Smooth muscle cell (in vitro differentiated cells): ENCODE results near the gene MEG3. TPM values are rescaled to one million over a fixed set of nuclear protein-coding genes. Genes with fewer than 3 reads are reported as not detected.

Source experiments
- DNase-seq: peaks from one replicate; lab custom pipeline; 2025; ENCODE audit not compliant: unreplicated experiment; lab: John Stamatoyannopoulos, UW
- H2AFZ ChIP-seq: fragments of 200-600 bp; sonication (generic); 2 replicates; pipeline ENCODE4 v1.6.0; 2016; ENCODE audit warnings: antibody characterized with exemption, low read depth, mild to moderate bottlenecking
- H3F3A ChIP-seq: fragments of 200-600 bp; sonication (generic); 2 replicates; pipeline ENCODE4 v1.6.0; 2017; ENCODE audit warnings: antibody characterized with exemption, low read depth
- H3K27ac ChIP-seq: fragments of 200-600 bp; sonication (generic); 2 replicates; pipeline ENCODE4 v1.5.1; 2016; ENCODE audit warnings: low read depth, mild to moderate bottlenecking
- H3K27me3 ChIP-seq: fragments of 200-600 bp; sonication (generic); 2 replicates; pipeline ENCODE4 v1.6.1; 2016; ENCODE audit warnings: low read depth, mild to moderate bottlenecking
- H3K36me3 ChIP-seq: fragments of 200-600 bp; sonication (generic); 2 replicates; pipeline ENCODE4 v1.5.1; 2016; ENCODE audit warnings: low read depth
- H3K4me1 ChIP-seq: fragments of 200-600 bp; sonication (generic); 2 replicates; pipeline ENCODE4 v1.5.1; 2016; ENCODE audit warnings: low read depth
- H3K4me2 ChIP-seq: fragments of 200-600 bp; sonication (generic); 2 replicates; pipeline ENCODE4 v1.6.0; 2016; ENCODE audit warnings: mild to moderate bottlenecking
- H3K4me3 ChIP-seq: fragments of 200-600 bp; sonication (generic); 2 replicates; pipeline ENCODE4 v1.5.1; 2016; ENCODE audit warnings: mild to moderate bottlenecking
- H3K79me2 ChIP-seq: fragments of 200-600 bp; sonication (generic); 2 replicates; pipeline ENCODE4 v1.6.0; 2016; ENCODE audit warnings: low read depth, mild to moderate bottlenecking
- H3K9ac ChIP-seq: fragments of 200-600 bp; sonication (generic); 2 replicates; pipeline ENCODE4 v1.6.0; 2016; ENCODE audit warnings: low read depth
- H3K9me3 ChIP-seq: fragments of 200-600 bp; sonication (generic); replicated peaks from 2 replicates; pipeline ENCODE4 v1.5.1; 2016; ENCODE audit warnings: low read depth
- H4K20me1 ChIP-seq: fragments of 200-600 bp; sonication (generic); 2 replicates; pipeline ENCODE4 v1.6.0; 2016; ENCODE audit warnings: low read depth
- CTCF ChIP-seq: fragments of 200-600 bp; sonication (generic); IDR thresholded peaks from 2 replicates; pipeline ENCODE4 v1.5.1; 2017; ENCODE audit warnings: borderline replicate concordance, mild to moderate bottlenecking, antibody characterized with exemption; ENCODE audit not compliant: insufficient read depth, poor library complexity, severe bottlenecking
- WGBS: methylation state at CpG from one replicate; pipeline ENCODE4 v1.1.7; 2016; ENCODE audit warnings: low lambda C conversion rate; 5-methylcytosine and 5-hydroxymethylcytosine counted together
- polyA plus RNA-seq: library from polyadenylated mRNA; unstranded; fragments of >200 nt; fragmentation: Nextera tagmentation; extraction: Ambion mirVana; gene quantifications from 2 replicates; pipeline ENCODE4 v1.2.1, GENCODE V29; 2016
- total RNA-seq: library from RNA; depleted of rRNA; stranded (reverse); fragments of >200 nt; gene quantifications from 2 replicates; pipeline ENCODE4 v1.2.3, GENCODE V29; 2014

Gene MEG3
- total and polyA plus RNA-seq, 2 experiments from 2014 or later = not detected

DNA sequence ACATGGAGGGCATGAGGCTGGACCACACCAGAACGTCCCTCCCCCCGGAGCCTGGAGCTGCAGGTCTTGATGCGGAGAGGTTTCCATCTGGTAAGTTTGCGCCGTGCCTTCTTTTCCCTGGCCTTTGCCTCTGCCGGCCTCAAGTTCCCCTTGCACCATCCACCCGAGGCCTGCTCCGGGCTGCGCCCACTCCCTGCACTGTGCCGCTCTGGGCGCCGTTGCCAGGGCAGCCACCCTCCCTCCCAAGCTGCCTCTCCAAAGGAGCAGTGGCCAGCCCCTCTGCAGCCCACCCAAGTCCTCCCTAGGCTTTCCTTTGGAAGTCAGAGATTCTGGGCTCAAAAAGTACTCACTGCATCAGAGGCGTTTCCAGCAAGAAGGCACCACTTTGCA is 46.2 kb upstream of the MEG3 start:
- no peak for DNase-seq
- Histone ChIP-seq H3F3A (peaks cover 3% of the 10 kb centered on the region), H3K9ac (no peak overlapping the region), H3K27me3 (no peaks in the 10 kb centered on the region), H2AFZ (no peak overlapping the region), H3K4me3 (no peak overlapping the region), H3K9me3 (no peaks in the 10 kb centered on the region), H3K4me1 (peaks cover 14% of the 10 kb centered on the region), H3K79me2 (no peaks in the 10 kb centered on the region), H3K27ac (no peak overlapping the region), H4K20me1 (no peaks in the 10 kb centered on the region), H3K36me3 (no peaks in the 10 kb centered on the region), H3K4me2 (no peak overlapping the region)
- WGBS = 97% methylated on average over 11 of the region's 13 CpGs
- no peak for TF ChIP-seq CTCF

GRCh38 chr14:100780246-100780645 is 45.7 kb upstream of the MEG3 start:
- WGBS = 99% methylated on average over 12 of the region's 12 CpGs
- Histone ChIP-seq H3K27me3 (no peaks in the 10 kb centered on the region), H3K9me3 (no peaks in the 10 kb centered on the region)

DNA sequence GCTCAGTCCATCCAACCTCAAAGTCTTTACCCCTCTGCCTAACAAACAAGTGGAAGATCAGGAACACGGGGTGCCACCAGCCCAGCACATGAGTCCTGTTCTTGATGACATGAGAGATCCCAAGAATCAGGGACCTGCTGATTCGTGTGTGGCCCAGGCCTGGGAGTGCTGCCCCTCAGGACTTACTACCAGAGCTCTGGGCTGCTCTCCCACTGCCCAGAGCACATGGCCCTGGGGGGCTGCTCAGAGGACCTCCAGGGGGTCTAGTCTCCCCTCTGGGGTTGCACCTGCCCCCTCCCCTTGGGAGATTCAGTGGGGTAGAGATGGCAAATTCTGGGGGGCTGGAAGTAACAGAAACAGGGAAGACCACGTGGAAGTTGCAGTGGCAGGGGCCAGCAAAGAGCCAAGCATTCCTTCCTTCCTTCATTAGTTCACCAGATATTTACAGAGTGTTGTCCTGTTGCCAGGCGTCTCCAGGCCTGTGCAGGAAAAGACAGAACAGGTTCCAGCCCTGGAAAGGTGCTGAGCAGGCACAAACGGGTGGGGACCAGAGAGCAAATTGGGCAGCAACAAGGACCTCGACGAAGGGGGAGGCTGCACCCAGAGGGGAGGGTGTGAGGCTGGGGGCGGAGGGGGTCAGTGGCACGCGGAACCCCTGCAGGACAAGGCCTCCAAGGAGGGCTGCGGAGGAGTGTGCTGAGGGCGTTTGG is 45.1 kb upstream of the MEG3 start:
- Histone ChIP-seq H4K20me1 (no peaks in the 10 kb centered on the region), H3K4me1 (peaks cover 9% of the 10 kb centered on the region), H3K27me3 (no peaks in the 10 kb centered on the region), H3K27ac (no peak overlapping the region), H3K4me3 (no peak overlapping the region), H3F3A (no peaks in the 10 kb centered on the region), H3K9ac (no peak overlapping the region), H2AFZ (no peak overlapping the region), H3K79me2 (no peaks in the 10 kb centered on the region), H3K4me2 (no peak overlapping the region), H3K9me3 (no peaks in the 10 kb centered on the region), H3K36me3 (no peaks in the 10 kb centered on the region)
- WGBS = 83% methylated on average over 9 of the region's 12 CpGs
- DNase-seq = no peak
- TF ChIP-seq CTCF = no peak

More at GRCh38 chr14:100780246-100780645, 45.7 kb upstream of the MEG3 start:
- no peaks in the 10 kb centered on the region for H3K79me2 ChIP-seq
- H3K27ac ChIP-seq = no peak overlapping the region
- no peaks in the 10 kb centered on the region for H3K36me3 ChIP-seq
- no peak for TF ChIP-seq CTCF
- no peak overlapping the region for H3K4me3 ChIP-seq
- no peak overlapping the region for H2AFZ ChIP-seq
- H3F3A ChIP-seq = no peaks in the 10 kb centered on the region
- no peak for DNase-seq
- H3K9ac ChIP-seq = no peak overlapping the region
- peaks cover 13% of the 10 kb centered on the region for H3K4me1 ChIP-seq
- no peaks in the 10 kb centered on the region for H4K20me1 ChIP-seq
- H3K4me2 ChIP-seq = no peak overlapping the region

GRCh38 chr14:100781952-100782351 is 44.0 kb upstream of the MEG3 start:
- no peak for DNase-seq
- H4K20me1 ChIP-seq = no peaks in the 10 kb centered on the region
- H3K9ac ChIP-seq = no peak overlapping the region
- no peaks in the 10 kb centered on the region for H3K36me3 ChIP-seq
- TF ChIP-seq CTCF = no peak
- no peak overlapping the region for H3K4me3 ChIP-seq
- WGBS = 96% methylated on average over 8 of the region's 8 CpGs
- H3K4me1 ChIP-seq = peaks cover 13% of the 10 kb centered on the region
- no peaks in the 10 kb centered on the region for H3K79me2 ChIP-seq
- H3K9me3 ChIP-seq = no peaks in the 10 kb centered on the region
- H3K27ac ChIP-seq = no peak overlapping the region
- H2AFZ ChIP-seq = no peak overlapping the region
- no peaks in the 10 kb centered on the region for H3K27me3 ChIP-seq
- H3F3A ChIP-seq = no peaks in the 10 kb centered on the region
- H3K4me2 ChIP-seq = no peak overlapping the region
